Natural killer cell (primary cell): ENCODE results near the gene MAD1L1. TPM values are rescaled to one million over a fixed set of nuclear protein-coding genes. Genes with fewer than 3 reads are reported as not detected.

ENCODE experiments used
- ATAC-seq, 3 donors: fragments of 150-1000 bp in 2 of 3; fragments of 200-7000 bp in 1 of 3; cut with Tn5 transposase; 1 replicate in 1 of 3; 2 replicates in 2 of 3; pipeline ENCODE4 v1.10.0; 2021; ENCODE audit warnings: mild to moderate bottlenecking in 2 of 3, moderate library complexity in 2 of 3
- DNase-seq, 2 donors: peaks; one replicate each; pipeline versions ENCODE4 v3.0.0 to v3.0.0-alpha.2; 2013 to 2021; ENCODE audit warnings: mixed read lengths in 1 of 2
- H3K27ac ChIP-seq: one replicate; pipeline ENCODE4 v1.5.1; 2013; ENCODE audit warnings: mild to moderate bottlenecking, low read length
- H3K27me3 ChIP-seq: one replicate; pipeline ENCODE4 v1.6.1; 2013; ENCODE audit warnings: low read length; ENCODE audit not compliant: control insufficient read depth, insufficient read depth
- H3K36me3 ChIP-seq: one replicate; pipeline ENCODE4 v1.6.1; 2013; ENCODE audit warnings: low read length; ENCODE audit not compliant: control insufficient read depth, insufficient read depth
- H3K4me1 ChIP-seq: one replicate; pipeline ENCODE4 v1.6.1; 2013; ENCODE audit warnings: low read length; ENCODE audit not compliant: control insufficient read depth, insufficient read depth
- H3K4me3 ChIP-seq: one replicate; pipeline ENCODE4 v1.5.1; 2013; ENCODE audit warnings: low read length
- H3K9me3 ChIP-seq: one replicate; pipeline ENCODE4 v1.6.1; 2013; ENCODE audit warnings: low read length; ENCODE audit not compliant: control insufficient read depth, insufficient read depth
- H3K27ac Mint-ChIP-seq, 2 donors: one replicate each; pipeline ENCODE4 v1.8.0; 2022; ENCODE audit warnings: mild to moderate bottlenecking in 2 of 2, mixed read lengths in 2 of 2, moderate library complexity in 1 of 2
- H3K27me3 Mint-ChIP-seq, 2 donors: one replicate each; pipeline ENCODE4 v1.8.0; 2022; ENCODE audit warnings: low read depth in 2 of 2, mixed read lengths in 2 of 2
- H3K36me3 Mint-ChIP-seq: one replicate; pipeline ENCODE4 v1.8.0; 2022; ENCODE audit warnings: mixed read lengths
- H3K4me1 Mint-ChIP-seq, 2 donors: one replicate each; pipeline ENCODE4 v1.8.0; 2022; ENCODE audit warnings: mixed read lengths in 2 of 2
- H3K4me3 Mint-ChIP-seq: one replicate; pipeline ENCODE4 v1.8.0; 2022; ENCODE audit warnings: mild to moderate bottlenecking, moderate library complexity, mixed read lengths
- H3K9me3 Mint-ChIP-seq, 2 donors: one replicate each; pipeline ENCODE4 v1.8.0; 2022; ENCODE audit warnings: mixed read lengths in 2 of 2
- CTCF ChIP-seq: fragments of 200-600 bp; IDR thresholded peaks from one replicate; pipeline ENCODE4 v1.8.0; 2022; ENCODE audit warnings: antibody characterized with exemption
- WGBS: methylation state at CpG from one replicate; pipeline ENCODE4 v1.1.7; 2013; ENCODE audit warnings: missing lambda C conversion rate; ENCODE audit not compliant: insufficient coverage; 5-methylcytosine and 5-hydroxymethylcytosine counted together
- intact Hi-C: fragments of 100-400 bp; cut with micrococcal nuclease; formaldehyde crosslinking; loops from one replicate; pipeline ENCODE4 v1.14.2; 2022
- total RNA-seq, 4 donors: library from RNA; stranded (reverse); fragments of 120-200 nt in 1 of 4; gene quantifications; one replicate each; pipeline versions ENCODE4 v1.2.3 to v1.2.4, GENCODE V29; 2013 to 2022

The MAD1L1 gene
- total RNA-seq, 3 donors from 2014 or later (not counting 1 experiment from before 2014, with no cell fraction given), result 53.6 to 81.2 (median 77.4) TPM

- peaks cover 14% of the 10 kb centered on the region for H3K36me3 ChIP-seq
Observed at GRCh38 chr7:1898628-1899185, 334.0 kb downstream of the MAD1L1 start.

GRCh38 chr7:1897861-1898627 is 334.7 kb downstream of the MAD1L1 start:
- Histone ChIP-seq H3K36me3 (peaks cover 14% of the 10 kb centered on the region), H3K4me1 (peaks cover 7% of the 10 kb centered on the region), H3K9me3 (no peaks in the 10 kb centered on the region), H3K27ac (no peak overlapping the region), H3K4me3 (no peak overlapping the region), H3K27me3 (no peaks in the 10 kb centered on the region)
- H3K27me3 Mint-ChIP-seq, result no peaks in the 10 kb centered on the region
- TF ChIP-seq CTCF, result no peak
- H3K9me3 Mint-ChIP-seq, result no peaks in the 10 kb centered on the region
- H3K36me3 Mint-ChIP-seq, result no peaks in the 10 kb centered on the region
- DNase-seq (no peak), ATAC-seq (no peak)
- no peak overlapping the region for H3K4me3 Mint-ChIP-seq
- intact Hi-C loops, result no loop called here
- WGBS, result 97% methylated on average over 40 of the region's 40 CpGs
- peaks cover 9 to 24% of the 10 kb centered on the region in 2 donors for H3K4me1 Mint-ChIP-seq
- H3K27ac Mint-ChIP-seq, result no peak overlapping the region

More at GRCh38 chr7:1898628-1899185, 334.0 kb downstream of the MAD1L1 start:
- Mint-ChIP-seq H3K4me3 (no peak overlapping the region), H3K36me3 (no peaks in the 10 kb centered on the region), H3K9me3 (no peaks in the 10 kb centered on the region), H3K27ac (no peak overlapping the region), H3K27me3 (no peaks in the 10 kb centered on the region), H3K4me1 (peaks cover 9 to 24% of the 10 kb centered on the region in 2 donors)
- peaks cover 7% of the 10 kb centered on the region for H3K4me1 ChIP-seq
- ATAC-seq (no peak), DNase-seq (no peak)
- no peak overlapping the region for H3K4me3 ChIP-seq
- 76% methylated on average over 24 of the region's 24 CpGs for WGBS
- intact Hi-C loops, result no loop called here
- no peaks in the 10 kb centered on the region for H3K9me3 ChIP-seq
- no peaks in the 10 kb centered on the region for H3K27me3 ChIP-seq
- H3K27ac ChIP-seq, result no peak overlapping the region
- TF ChIP-seq CTCF, result no peak

GRCh38 chr7:1897076-1897860 is 335.5 kb downstream of the MAD1L1 start:
- DNase-seq (no peak), ATAC-seq (no peak)
- H3K4me3 Mint-ChIP-seq, result no peak overlapping the region
- Histone ChIP-seq H3K27ac (no peak overlapping the region), H3K9me3 (no peaks in the 10 kb centered on the region), H3K27me3 (no peaks in the 10 kb centered on the region), H3K4me1 (peaks cover 7% of the 10 kb centered on the region), H3K36me3 (peaks cover 14% of the 10 kb centered on the region), H3K4me3 (no peak overlapping the region)
- no peaks in the 10 kb centered on the region for H3K9me3 Mint-ChIP-seq
- H3K27me3 Mint-ChIP-seq, result no peaks in the 10 kb centered on the region
- TF ChIP-seq CTCF, result no peak
- WGBS, result 86% methylated on average over 41 of the region's 41 CpGs
- no peaks in the 10 kb centered on the region for H3K36me3 Mint-ChIP-seq
- no peak overlapping the region for H3K27ac Mint-ChIP-seq
- intact Hi-C loops, result no loop called here
- peaks cover 9 to 24% of the 10 kb centered on the region in 2 donors for H3K4me1 Mint-ChIP-seq
